ENCODE measurements around the gene BRIP1.
"Not testable (repeated sequence)": the region's sequence is repeated elsewhere in the genome, so short reads cannot be mapped to it uniquely, and the experiment has no call there.

- TF ChIP-seq CTCF, POLR2A (IDR thresholded peaks at IDR 0.05): not testable (repeated sequence)
Observed at GRCh38 chr17:61674609-61675008, 188.7 kb downstream of the BRIP1 start.

Data from testis (tissue), 2 donors.